ENCODE results near the gene ERBB4.

DNA sequence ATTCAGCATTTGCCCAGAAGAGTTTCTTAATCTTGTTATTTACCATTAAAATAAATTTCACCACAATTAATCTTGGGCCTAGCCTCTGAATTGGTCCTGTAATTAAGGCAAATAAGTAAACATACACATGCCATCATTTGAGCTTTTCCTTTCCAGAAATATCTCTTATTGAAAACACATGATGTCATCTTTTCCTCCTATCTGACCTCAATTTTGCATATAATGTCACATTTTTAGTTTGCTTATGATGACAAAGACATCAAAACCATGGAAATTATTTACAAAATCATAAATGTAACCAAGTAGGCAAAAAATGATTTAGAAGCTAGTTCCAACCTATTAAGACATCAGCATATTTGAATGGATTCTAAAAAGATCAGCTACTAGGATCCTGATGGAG is 915.5 kb downstream of the ERBB4 start:
- TF ChIP-seq, protein P1, sequence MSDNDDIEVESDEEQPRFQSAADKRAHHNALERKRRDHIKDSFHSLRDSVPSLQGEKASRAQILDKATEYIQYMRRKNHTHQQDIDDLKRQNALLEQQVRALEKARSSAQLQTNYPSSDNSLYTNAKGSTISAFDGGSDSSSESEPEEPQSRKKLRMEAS (IDR thresholded peaks at IDR 0.05): no peak
- TF ChIP-seq EZH2 (IDR thresholded peaks at IDR 0.05; ENCODE audit: low read depth, low read length, severe bottlenecking): no peak
- no peak for TF ChIP-seq NRF1 (IDR thresholded peaks at IDR 0.05; ENCODE audit: low read depth, low read length)
- TF ChIP-seq SIN3A (conservative IDR thresholded peaks at IDR 0.05 in 1 of 2, IDR thresholded peaks at IDR 0.05 in 1 of 2; ENCODE audit: low read depth in 1 of 2, low read length in 2 of 2): no peak
- no peak for TF ChIP-seq CREB1 (IDR thresholded peaks at IDR 0.05)
- TF ChIP-seq CEBPB (IDR thresholded peaks at IDR 0.05; ENCODE audit: low read depth, low read length): no peak
- no peak for TF ChIP-seq RAD21 (IDR thresholded peaks at IDR 0.05 in 1 of 2, conservative IDR thresholded peaks at IDR 0.05 in 1 of 2; ENCODE audit: low read depth in 2 of 2, low read length in 2 of 2)
- TF ChIP-seq, protein P2, sequence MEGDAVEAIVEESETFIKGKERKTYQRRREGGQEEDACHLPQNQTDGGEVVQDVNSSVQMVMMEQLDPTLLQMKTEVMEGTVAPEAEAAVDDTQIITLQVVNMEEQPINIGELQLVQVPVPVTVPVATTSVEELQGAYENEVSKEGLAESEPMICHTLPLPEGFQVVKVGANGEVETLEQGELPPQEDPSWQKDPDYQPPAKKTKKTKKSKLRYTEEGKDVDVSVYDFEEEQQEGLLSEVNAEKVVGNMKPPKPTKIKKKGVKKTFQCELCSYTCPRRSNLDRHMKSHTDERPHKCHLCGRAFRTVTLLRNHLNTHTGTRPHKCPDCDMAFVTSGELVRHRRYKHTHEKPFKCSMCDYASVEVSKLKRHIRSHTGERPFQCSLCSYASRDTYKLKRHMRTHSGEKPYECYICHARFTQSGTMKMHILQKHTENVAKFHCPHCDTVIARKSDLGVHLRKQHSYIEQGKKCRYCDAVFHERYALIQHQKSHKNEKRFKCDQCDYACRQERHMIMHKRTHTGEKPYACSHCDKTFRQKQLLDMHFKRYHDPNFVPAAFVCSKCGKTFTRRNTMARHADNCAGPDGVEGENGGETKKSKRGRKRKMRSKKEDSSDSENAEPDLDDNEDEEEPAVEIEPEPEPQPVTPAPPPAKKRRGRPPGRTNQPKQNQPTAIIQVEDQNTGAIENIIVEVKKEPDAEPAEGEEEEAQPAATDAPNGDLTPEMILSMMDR (IDR thresholded peaks at IDR 0.05; ENCODE audit: control extremely low read depth in 1 of 3, insufficient read depth in 1 of 3, low read depth in 1 of 3, low read length in 3 of 3): no peak
- no peak for TF ChIP-seq SP1 (IDR thresholded peaks at IDR 0.05; ENCODE audit: low read depth, low read length)
- no peak for TF ChIP-seq TBP (IDR thresholded peaks at IDR 0.05; ENCODE audit: low read depth, low read length)
- TF ChIP-seq USF2 (IDR thresholded peaks at IDR 0.05; ENCODE audit: low read length): no peak
- no peak for TF ChIP-seq SP2 (IDR thresholded peaks at IDR 0.05; ENCODE audit: low read length)
- no peak for TF ChIP-seq HDAC6 (IDR thresholded peaks at IDR 0.05; ENCODE audit: low read depth, low read length)
- TF ChIP-seq POLR2A (IDR thresholded peaks at IDR 0.05; ENCODE audit: control extremely low read depth in 1 of 2, low read depth in 2 of 2, low read length in 2 of 2): no peak
